ENCODE data around the gene BACE2. TPM values are rescaled to one million over a fixed set of nuclear protein-coding genes. Genes with fewer than 3 reads are reported as not detected.

The BACE2 gene
- polyA plus RNA-seq, 1 donor from 2014 or later: 0.32 TPM

- no peak overlapping the region for H2AFZ ChIP-seq (ENCODE audit: low read depth, low read length)
- H3K9me3 ChIP-seq (ENCODE audit: low read length): no peaks in the 10 kb centered on the region
- no peak overlapping the region for H3K9ac ChIP-seq (ENCODE audit: low read length)
- no peaks in the 10 kb centered on the region for H4K20me1 ChIP-seq (ENCODE audit: insufficient read depth)
- no peak overlapping the region for H3K27ac ChIP-seq (ENCODE audit: low read length)
- TF ChIP-seq RAD21 (conservative IDR thresholded peaks at IDR 0.05) (no peak), SMC3 (conservative IDR thresholded peaks at IDR 0.05; ENCODE audit: poor library complexity) (no peak), EP300 (conservative IDR thresholded peaks at IDR 0.05; ENCODE audit: poor library complexity, severe bottlenecking) (no peak), EZH2 (IDR thresholded peaks at IDR 0.05; ENCODE audit: borderline replicate concordance, insufficient read depth, low read length, poor library complexity, severe bottlenecking) (no peak), MXI1 (conservative IDR thresholded peaks at IDR 0.05; ENCODE audit: poor library complexity, severe bottlenecking) (no peak), REST (IDR thresholded peaks at IDR 0.05; ENCODE audit: borderline replicate concordance) (no peak), POLR2AphosphoS5 (IDR thresholded peaks at IDR 0.05) (no peak), CTCF (IDR thresholded peaks at IDR 0.05; ENCODE audit: poor library complexity, severe bottlenecking) (no peak), TAF1 (IDR thresholded peaks at IDR 0.05; ENCODE audit: low read depth) (no peak)
- H3K4me2 ChIP-seq (ENCODE audit: low read length): no peak overlapping the region
- H3K27me3 ChIP-seq (ENCODE audit: insufficient read depth, low read depth, low read length): peaks cover 19% of the 10 kb centered on the region
- H3K9me2 ChIP-seq (ENCODE audit: insufficient read depth, low read length): no peaks in the 10 kb centered on the region
- H3F3A ChIP-seq (ENCODE audit: insufficient read depth, low read length, poor library complexity, severe bottlenecking): no peaks in the 10 kb centered on the region
- no peak overlapping the region for H3K4me3 ChIP-seq (ENCODE audit: low read length)
- no peaks in the 10 kb centered on the region for H3K79me2 ChIP-seq (replicated peaks; ENCODE audit: insufficient read depth, low read length)
- no peaks in the 10 kb centered on the region for H3K36me3 ChIP-seq (ENCODE audit: insufficient read depth, low read length)
Measured at GRCh38 chr21:41321211-41321907, 153.4 kb downstream of the BACE2 start.

GRCh38 chr21:41321908-41322495 lies 154.0 kb downstream of the BACE2 start:
- Histone ChIP-seq H3K27me3 (ENCODE audit: insufficient read depth, low read depth, low read length) (peaks cover 13% of the 10 kb centered on the region), H3F3A (ENCODE audit: insufficient read depth, low read length, poor library complexity, severe bottlenecking) (no peaks in the 10 kb centered on the region), H3K9me2 (ENCODE audit: insufficient read depth, low read length) (no peaks in the 10 kb centered on the region), H3K27ac (ENCODE audit: low read length) (no peak overlapping the region), H3K4me3 (ENCODE audit: low read length) (no peak overlapping the region), H4K20me1 (ENCODE audit: insufficient read depth) (no peaks in the 10 kb centered on the region), H3K9me3 (ENCODE audit: low read length) (no peaks in the 10 kb centered on the region), H3K36me3 (ENCODE audit: insufficient read depth, low read length) (no peaks in the 10 kb centered on the region), H2AFZ (ENCODE audit: low read depth, low read length) (no peak overlapping the region), H3K9ac (ENCODE audit: low read length) (no peak overlapping the region), H3K4me2 (ENCODE audit: low read length) (no peak overlapping the region), H3K79me2 (replicated peaks; ENCODE audit: insufficient read depth, low read length) (no peaks in the 10 kb centered on the region)
- TF ChIP-seq TAF1 (IDR thresholded peaks at IDR 0.05; ENCODE audit: low read depth): no peak
- TF ChIP-seq EP300 (conservative IDR thresholded peaks at IDR 0.05; ENCODE audit: poor library complexity, severe bottlenecking): no peak
- TF ChIP-seq EZH2 (IDR thresholded peaks at IDR 0.05; ENCODE audit: borderline replicate concordance, insufficient read depth, low read length, poor library complexity, severe bottlenecking): no peak
- TF ChIP-seq REST (IDR thresholded peaks at IDR 0.05; ENCODE audit: borderline replicate concordance): no peak
- no peak for TF ChIP-seq POLR2AphosphoS5 (IDR thresholded peaks at IDR 0.05)
- no peak for TF ChIP-seq CTCF (IDR thresholded peaks at IDR 0.05; ENCODE audit: poor library complexity, severe bottlenecking)
